Measurements from ENCODE around the gene WDR70.
"Not testable (repeated sequence)": the region's sequence is repeated elsewhere in the genome, so short reads cannot be mapped to it uniquely, and the experiment has no call there.

WDR70 gene

DNA sequence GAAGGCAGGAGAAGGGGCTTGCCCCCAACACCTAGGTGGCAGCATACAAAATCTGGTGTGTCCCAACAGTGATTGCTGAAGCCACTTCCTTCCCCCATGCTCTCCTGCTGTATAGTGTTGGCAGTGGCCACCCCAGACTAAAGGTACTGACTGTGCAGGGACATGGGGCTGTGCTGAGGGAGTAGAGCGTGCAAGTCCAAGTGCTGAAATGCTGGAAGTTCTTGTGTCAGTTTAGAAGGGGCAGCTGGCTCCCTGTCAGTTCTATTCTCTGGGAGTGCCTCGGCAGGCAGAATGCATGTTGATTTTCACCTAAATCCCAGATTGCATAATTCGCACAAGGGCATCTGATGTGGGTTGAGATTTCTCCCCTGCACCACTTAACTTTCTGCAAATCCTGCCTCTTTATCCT lies 392.1 kb downstream of the WDR70 start:
- no peak for DNase-seq

DNA sequence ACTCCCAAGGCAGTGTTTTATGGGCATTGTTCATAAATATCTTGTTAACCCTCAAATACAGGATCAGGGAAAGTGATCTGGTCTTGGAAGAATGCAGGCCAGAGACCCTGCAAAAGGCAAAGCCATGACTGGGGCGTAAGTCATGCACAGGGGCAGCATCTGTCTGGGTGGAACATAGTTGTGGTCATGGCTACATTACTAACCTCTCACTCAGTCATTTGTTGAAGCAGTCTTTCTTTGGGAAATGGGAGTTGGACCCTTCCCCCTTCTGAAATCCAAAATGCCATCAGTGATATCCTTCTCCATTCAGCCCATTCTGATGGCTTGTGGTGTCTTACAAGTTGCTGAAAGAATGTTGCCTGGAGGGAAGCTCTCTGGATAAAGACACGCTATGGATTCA lies 392.6 kb downstream of the WDR70 start:
- DNase-seq = no peak

DNA sequence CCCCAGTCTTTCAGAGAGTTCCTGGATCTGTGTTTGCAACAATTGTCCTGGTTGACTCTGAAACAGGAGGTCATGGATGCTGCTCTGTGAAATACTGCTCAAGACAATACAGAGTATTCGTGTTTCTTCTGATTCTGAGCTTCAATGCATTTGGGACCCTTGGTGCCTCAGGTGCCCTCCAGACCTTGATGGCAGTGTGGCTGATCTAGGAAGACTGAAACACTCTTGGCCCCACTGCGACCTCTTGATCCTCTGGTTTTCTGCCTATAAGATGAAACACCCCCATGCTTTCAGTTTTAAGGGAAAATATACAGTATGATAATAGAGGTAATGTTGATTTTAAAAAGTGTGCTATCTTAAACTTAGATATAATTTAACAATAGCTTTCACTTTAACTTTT lies 393.1 kb downstream of the WDR70 start:
- DNase-seq = no peak

DNA sequence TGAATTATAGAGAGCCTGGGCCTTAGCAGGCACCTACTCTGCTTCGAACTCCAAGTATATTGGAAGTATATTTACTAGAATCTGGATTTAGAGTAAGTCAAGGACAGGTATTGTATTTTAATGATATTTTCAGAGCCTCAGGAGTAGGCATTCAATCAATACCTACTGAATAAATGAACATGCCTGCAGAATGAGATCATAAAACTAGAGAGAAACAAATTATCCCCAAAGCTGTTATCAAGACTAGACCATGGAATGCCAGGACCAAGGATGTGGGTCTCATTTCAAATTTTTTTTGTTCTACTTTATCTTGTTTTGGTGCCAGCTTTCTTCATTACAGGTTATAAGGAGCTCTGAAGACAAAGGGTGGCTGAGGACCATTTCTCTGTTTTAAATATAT lies 394.7 kb downstream of the WDR70 start:
- no peak for DNase-seq

DNA sequence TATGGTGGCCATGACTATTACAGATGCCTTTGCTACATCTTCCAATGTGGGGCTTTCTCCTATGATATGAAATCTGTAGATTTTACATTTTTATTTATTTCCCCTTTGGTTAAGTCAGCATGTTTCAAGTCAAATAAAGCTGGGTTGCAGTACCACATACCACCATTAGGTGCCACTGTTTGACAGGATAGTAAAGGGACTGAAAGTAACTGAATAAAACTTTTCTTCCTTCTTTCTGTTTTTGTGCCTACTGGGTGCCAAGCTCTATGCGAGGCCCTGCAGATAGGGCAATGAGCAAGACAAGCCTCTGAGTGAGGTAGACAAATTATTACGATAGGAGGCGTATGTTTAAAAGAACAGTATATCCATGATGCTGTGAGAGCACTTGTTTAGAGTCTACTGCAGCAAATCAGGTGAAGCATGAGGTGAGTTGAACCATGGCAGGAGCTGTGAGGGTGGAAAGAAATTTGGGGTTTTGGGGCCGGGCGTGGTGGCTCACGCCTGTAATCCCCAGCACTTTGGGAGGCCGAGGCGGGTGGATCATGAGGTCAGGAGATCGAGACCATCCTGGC lies 395.9 kb downstream of the WDR70 start:
- peak; percentile 43 for DNase-seq

DNA sequence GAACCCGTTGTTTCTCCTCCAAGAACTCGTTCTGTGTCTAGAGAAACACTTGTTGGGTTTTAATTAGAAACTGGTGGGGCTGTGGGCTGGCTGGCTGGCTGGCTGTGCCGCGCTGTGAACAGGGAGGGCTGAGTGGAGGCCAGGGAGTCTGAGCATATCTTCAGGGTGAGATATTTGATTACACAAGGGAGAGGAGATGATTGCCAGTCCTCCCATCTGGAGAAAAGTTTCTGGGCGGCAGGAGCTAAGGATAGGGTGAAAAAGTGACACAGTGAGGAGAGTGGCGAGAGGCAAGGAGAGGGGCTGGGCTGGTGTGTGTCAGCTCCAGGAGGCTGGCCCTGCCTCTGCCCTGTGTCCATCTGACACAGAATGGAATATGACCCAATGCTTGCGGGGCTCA lies 397.7 kb downstream of the WDR70 start:
- DNase-seq = no peak

DNA sequence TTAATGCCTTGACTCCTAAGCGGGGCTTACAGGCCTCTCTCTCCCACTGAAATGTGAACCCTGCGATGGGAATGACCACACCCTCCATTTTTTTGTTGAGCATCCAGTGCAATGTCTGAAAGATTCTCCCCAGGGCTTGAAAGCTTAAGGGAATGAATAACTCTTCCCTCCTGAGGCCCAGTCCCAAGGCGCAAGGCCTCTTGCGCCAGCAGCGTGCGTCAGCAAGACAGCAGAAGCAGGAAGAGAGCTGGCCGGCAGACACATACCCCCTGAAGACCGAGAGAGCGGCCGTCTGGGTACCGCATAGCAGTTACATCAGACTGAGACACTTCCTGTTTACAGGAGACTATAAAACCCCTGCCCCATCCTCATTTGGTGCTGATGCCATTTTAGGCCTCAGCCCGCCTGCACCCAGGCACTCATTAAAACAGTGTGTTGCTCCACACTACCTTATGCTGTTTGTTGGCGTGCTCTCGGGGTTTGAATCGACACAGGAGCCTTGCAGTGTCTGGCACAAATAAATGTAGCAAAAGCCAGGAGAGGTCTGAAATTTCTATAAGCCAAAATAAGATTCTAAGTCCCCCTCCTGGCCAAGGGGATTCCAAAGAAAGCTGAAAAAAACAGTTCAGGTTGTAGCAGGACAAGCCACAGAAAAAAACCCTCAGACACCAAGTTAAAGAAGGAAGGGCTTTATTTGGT lies 398.5 kb downstream of the WDR70 start:
- no peak for DNase-seq

DNA sequence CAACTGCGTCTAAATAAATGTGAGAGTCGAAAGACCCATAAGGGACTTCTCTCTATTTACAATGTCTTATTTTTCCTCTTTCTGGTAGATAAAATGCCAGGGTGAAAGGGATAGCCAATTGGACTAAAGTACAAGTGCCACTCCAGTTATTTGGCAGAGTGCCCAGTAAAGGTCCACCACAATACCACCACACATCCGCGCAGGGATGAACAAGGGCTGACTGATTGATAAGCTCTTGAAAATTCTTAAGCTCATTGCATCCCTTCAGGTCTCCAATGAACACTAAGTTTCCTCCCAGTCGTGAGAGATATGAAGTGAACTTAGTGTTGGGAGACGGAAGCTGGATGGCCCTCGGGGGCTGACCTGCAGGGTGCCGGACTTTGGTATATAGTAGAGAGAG lies 402.3 kb downstream of the WDR70 start:
- DNase-seq = not testable (repeated sequence)

DNA sequence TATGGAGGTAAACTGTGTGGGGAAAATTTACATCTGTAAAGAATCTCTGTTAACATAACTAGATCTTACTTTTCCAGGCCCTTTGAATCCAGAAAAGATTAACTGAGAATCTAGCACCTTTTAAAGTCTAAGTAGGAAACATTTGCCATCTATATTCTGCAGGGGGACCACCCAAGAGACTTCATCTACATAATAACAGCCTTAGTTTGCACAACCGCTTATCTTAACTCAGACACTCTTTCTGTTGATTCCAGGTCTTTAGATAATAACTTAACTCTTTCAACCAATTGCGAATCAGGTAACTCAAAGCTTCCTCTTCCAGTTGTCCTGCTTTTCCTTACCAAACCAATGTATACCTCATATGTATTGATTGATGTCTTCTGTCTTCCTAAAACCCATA lies 407.3 kb downstream of the WDR70 start:
- DNase-seq = no peak

DNA sequence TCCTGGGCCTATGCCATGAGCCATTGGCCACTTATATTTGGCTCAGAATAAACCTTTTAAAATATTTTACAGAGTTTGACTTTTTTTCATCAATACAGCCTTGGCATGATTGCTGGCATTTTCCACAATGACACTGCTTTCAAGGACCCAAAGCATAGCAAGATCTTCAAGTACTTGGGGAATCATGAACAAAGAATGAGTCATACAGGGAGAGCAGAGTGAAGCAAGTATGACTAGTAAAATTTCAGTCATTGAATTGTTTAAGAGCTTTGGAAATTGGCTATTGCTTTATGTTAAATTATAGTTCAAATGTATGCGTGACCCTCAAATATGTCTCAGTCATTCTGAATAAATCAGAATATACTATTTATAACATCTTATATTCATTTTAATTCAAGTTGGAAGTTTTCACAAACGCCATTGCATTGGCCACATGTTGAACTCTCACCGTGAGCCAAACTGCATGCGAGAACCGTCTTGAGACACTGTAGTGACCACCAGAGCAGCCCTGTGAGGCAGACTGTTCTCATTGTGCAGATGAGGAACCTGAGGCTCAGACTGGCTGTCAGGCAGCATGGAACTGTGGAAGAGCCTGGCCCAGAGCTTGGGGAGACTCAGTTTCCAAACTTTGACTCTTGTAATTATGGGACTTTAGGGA lies 407.9 kb downstream of the WDR70 start:
- no peak for DNase-seq

DNA sequence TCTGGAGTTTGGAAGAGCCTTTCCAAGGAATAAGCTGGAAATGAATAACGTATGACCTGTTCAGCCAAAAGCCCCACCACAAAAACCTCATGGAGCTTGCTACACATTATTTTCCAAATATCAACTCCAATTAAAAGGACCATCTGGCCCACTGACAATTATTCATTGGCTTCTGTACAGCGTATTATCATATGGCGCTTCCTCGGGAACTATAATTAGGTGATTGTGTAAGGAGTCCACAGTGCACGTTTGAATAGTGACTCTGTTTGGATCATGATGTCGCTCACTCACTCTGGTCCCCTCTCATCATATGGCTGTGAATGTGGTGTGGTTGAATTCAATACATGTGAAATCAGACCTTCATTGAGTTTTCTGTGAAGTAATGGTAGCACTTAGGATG lies 408.6 kb downstream of the WDR70 start:
- DNase-seq = no peak

DNA sequence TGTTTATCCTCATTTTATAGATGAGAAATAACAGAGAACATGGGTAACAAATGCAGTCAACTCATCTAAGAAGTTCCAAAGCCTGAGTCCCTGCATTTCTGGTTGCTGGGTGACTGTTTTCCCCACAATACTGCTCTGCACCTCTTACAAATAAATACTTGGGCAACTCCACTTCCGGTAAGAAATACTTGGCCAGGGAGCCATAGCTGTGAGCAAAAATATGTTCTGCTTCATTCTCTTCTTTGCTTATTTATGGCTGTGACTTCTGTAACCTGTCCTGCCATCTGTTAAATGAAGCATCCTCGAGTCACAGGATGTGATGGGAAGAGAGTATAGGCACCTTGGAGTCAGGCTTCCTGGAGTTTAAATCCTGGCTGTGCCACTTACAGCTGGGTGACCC lies 410.9 kb downstream of the WDR70 start:
- no peak for DNase-seq

DNA sequence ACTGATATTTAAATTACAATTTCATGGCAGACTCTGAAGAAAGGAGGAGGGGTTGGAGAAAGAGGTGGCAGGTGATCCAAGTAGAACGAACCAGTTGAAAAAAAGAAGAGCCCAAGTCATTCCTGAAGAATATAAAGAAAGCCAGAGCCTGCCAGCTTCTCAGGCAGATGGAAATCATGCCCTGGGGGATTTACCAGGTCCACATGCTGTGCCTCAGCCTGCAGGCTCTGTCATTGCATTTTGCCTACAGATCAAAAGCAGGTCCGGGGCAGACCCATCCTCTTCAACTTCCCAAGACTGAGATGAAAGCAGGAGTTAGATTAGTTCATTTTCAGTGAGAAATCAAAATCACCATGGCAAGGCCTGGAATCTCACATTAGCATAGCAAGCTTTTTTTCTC lies 412.2 kb downstream of the WDR70 start:
- no peak for DNase-seq

DNA sequence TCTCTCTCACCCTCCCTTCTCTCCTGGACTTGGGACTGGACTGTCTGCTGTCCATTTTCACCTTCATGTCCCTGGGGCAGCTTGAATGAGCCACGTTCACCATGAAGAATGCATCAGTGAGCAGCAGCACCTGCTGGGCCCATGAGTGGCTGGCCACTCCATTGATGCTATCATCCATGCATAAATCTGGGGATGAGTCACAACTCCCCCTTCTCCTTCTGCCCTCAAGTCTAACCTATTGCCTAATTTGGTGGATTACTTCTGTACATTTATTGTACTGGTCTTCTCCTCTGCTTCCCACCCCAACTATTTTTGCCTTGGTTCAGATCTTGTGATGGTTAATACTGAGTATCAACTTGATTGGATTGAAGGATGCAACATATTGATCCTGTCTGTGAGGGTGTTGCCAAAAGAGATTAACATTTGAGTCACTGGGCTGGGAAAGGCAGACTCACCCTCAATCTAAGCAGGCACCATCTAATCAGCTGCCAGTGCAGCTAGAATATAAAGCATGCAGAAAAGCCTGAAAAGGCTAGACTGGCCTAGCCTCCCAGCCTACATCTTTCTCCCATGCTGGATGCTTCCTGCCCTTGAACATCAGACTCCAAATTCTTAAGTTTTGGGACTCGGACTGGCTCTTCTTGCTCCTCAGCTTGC lies 414.0 kb downstream of the WDR70 start:
- no peak for DNase-seq

DNA sequence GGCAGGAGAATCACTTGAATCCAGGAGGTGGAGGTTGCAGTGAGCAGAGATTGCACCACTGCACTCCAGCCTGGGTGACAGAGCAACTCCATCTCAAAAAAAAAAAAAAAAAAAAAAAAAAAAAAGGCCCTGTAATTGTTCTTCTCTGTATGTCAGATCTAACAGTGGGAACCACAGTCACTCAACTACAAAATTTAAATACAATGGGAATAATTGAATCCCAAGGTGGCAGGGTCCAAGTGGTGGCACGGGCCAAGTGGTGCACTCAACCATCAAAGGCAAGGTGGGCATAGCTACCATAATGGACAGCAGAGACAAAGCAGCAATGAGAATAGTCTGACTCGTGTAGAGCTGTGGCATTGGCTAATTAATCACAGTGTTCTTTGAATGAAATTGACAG lies 416.2 kb downstream of the WDR70 start:
- DNase-seq = not testable (repeated sequence)

DNA sequence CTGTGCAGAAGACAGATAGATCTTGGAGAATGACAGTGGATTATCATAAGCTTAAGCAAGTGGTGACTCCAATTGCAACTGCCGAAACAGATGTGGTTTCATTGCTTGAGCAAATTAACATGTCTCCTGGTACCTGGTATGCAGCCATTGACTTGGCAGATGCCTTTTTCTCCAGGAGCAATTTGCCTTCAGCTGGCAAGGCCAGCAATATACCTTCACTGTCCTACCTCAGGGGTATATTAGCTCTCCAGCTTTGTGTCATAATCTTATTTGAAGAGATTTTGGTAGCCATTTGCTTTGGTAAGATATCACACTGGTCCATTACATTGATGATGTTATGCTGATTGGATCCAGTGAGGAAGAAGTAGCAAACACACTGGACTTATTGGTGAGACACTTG lies 417.3 kb downstream of the WDR70 start:
- DNase-seq = not testable (repeated sequence)

DNA sequence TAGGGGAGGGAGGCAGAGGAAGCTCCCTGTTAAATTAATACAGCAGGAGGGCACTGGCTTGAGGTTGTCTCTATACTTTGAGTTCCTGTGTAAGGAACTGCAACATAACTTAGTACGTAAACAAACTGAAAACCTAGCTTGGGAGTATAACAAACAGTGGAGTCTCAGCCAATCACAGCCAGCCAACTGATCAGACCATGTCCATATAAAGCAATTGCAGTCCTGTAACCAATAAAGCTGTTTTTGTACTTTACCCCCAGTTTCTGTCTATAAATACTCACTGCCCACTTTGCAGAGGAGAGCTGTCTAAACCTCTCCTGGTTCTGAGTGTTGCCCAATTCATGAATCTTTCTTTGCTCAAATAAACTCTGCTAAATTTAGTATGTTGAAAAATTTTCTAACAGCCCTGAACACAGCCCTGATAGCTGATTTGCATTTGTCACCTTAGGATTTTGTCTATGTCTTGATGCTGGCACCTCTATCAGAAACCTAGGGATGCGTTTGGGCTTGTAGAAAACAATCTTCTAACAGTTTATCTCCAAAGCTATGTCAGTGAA lies 420.8 kb downstream of the WDR70 start:
- DNase-seq = no peak

DNA sequence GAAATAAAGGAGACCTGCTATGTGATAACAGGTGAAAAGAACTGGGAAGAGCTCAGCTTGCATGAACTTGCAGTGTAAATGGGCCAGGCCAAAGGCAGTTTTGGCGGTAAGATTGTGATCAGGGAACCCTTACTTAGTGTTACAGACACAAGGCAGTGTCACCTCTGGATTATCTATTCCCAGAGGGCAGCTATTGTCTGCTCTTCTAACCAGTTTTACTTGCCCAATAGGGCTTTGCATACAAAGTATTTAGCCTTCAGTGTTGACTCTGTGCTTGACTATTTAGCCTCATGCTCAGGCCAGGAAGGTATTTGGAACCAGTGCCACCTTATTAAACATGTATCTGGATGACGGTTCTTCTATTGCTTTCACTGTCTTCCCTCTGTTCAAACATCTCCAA lies 422.4 kb downstream of the WDR70 start:
- DNase-seq = no peak
